Tibial nerve (tissue), 4 donors: ENCODE data around the gene MNT. TPM values are rescaled to one million over a fixed set of nuclear protein-coding genes. Genes with fewer than 3 reads are reported as not detected.

Experiments used
- DNase-seq, 2 donors: peaks; one replicate each; pipeline ENCODE4 v3.0.0-alpha.2; 2019; ENCODE audit warnings: low spot score in 2 of 2
- H3K27ac ChIP-seq, 4 donors: fragments of 200-600 bp; sonication (generic) in 3 of 4; one replicate each; pipeline ENCODE4 v1.5.1; 2017 to 2019; ENCODE audit warnings: mild to moderate bottlenecking in 1 of 4
- H3K27me3 ChIP-seq, 2 donors: fragments of 200-600 bp; sonication (generic) in 1 of 2; one replicate each; pipeline versions ENCODE4 v1.5.1 to v1.6.0; 2017 to 2019
- H3K36me3 ChIP-seq, 3 donors: fragments of 200-600 bp; sonication (generic); one replicate each; pipeline ENCODE4 v1.5.1; 2018 to 2019
- H3K4me1 ChIP-seq, 4 donors: fragments of 200-600 bp; sonication (generic) in 3 of 4; one replicate each; pipeline ENCODE4 v1.5.1; 2017 to 2019
- H3K4me3 ChIP-seq, 4 donors: fragments of 200-600 bp; sonication (generic) in 3 of 4; one replicate each; pipeline ENCODE4 v1.5.1; 2017 to 2019; ENCODE audit warnings: mild to moderate bottlenecking in 1 of 4, moderate library complexity in 1 of 4
- H3K9me3 ChIP-seq, 4 donors: fragments of 200-600 bp; sonication (generic) in 3 of 4; one replicate each; pipeline ENCODE4 v1.5.1; 2017 to 2019
- CTCF ChIP-seq, 5 experiments: fragments of 200-600 bp in 3 of 5; fragments of 450-650 bp in 2 of 5; sonication (generic) in 3 of 5; IDR thresholded peaks; one replicate each; pipeline ENCODE4 v1.5.1; 2016 to 2019; ENCODE audit warnings: antibody characterized with exemption in 5 of 5, mild to moderate bottlenecking in 3 of 5, moderate library complexity in 2 of 5
- EP300 ChIP-seq, 2 donors: sonication (generic); formaldehyde crosslinking; IDR thresholded peaks; one replicate each; pipeline ENCODE4 v1.6.1; 2017; ENCODE audit warnings: antibody characterized with exemption in 2 of 2, mild to moderate bottlenecking in 1 of 2
- POLR2A ChIP-seq, 2 donors: fragments of 450-650 bp; IDR thresholded peaks; one replicate each; pipeline ENCODE4 v1.6.1; 2017; ENCODE audit warnings: antibody characterized with exemption in 2 of 2, mild to moderate bottlenecking in 2 of 2, moderate library complexity in 2 of 2
- WGBS, 2 donors: methylation state at CpG; one replicate each; pipeline ENCODE4 v1.1.5; 2018; 5-methylcytosine and 5-hydroxymethylcytosine counted together
- total RNA-seq, 4 donors: library from RNA; depleted of rRNA; stranded (reverse); fragments of >200 nt; gene quantifications; one replicate each; pipeline ENCODE4 v1.1.0, GENCODE V29; 2016

The MNT gene
- total RNA-seq, 4 donors from 2014 or later, result 12.6 to 32.8 (median 14.9) TPM

GRCh38 chr17:2357237-2357636, 43.6 kb downstream of the MNT start:
- no peak for DNase-seq
- no peak overlapping the region for H3K27ac ChIP-seq
- H3K27me3 ChIP-seq, result no peaks in the 10 kb centered on the region
- TF ChIP-seq CTCF (IDR thresholded peaks at IDR 0.05) (no peak), POLR2A (IDR thresholded peaks at IDR 0.05) (no peak), EP300 (IDR thresholded peaks at IDR 0.05) (no peak)
- H3K36me3 ChIP-seq, result peaks cover 0 to 31% (median 0%) of the 10 kb centered on the region in 3 donors
- no peaks in the 10 kb centered on the region for H3K9me3 ChIP-seq
- H3K4me1 ChIP-seq, result peaks cover 0 to 4% (median 0%) of the 10 kb centered on the region in 4 donors
- no peak overlapping the region for H3K4me3 ChIP-seq
- 98% methylated on average over 4 of the region's 4 CpGs for WGBS, 2 donors

GRCh38 chr17:2354311-2354710, 46.5 kb downstream of the MNT start:
- Histone ChIP-seq H3K36me3 (peaks cover 0 to 6% (median 0%) of the 10 kb centered on the region in 3 donors), H3K9me3 (no peaks in the 10 kb centered on the region), H3K4me3 (no peak overlapping the region), H3K27me3 (no peaks in the 10 kb centered on the region), H3K4me1 (peaks cover 0 to 4% (median 0%) of the 10 kb centered on the region in 4 donors), H3K27ac (no peak overlapping the region)
- WGBS, 2 donors, result 85 to 88% methylated on average over 8 of the region's 8 CpGs
- no peak for TF ChIP-seq POLR2A (IDR thresholded peaks at IDR 0.05)
- no peak for TF ChIP-seq EP300 (IDR thresholded peaks at IDR 0.05)
- no peak for TF ChIP-seq CTCF (IDR thresholded peaks at IDR 0.05)
- DNase-seq, result no peak

GRCh38 chr17:2351269-2351668, 49.6 kb downstream of the MNT start:
- Histone ChIP-seq H3K4me1 (peaks cover 0 to 4% (median 0%) of the 10 kb centered on the region in 4 donors), H3K36me3 (peaks cover 0 to 8% (median 0%) of the 10 kb centered on the region in 3 donors), H3K27ac (no peak overlapping the region), H3K4me3 (no peak overlapping the region), H3K9me3 (no peaks in the 10 kb centered on the region), H3K27me3 (no peaks in the 10 kb centered on the region)
- DNase-seq, result no peak
- TF ChIP-seq EP300 (IDR thresholded peaks at IDR 0.05) (no peak), CTCF (IDR thresholded peaks at IDR 0.05) (no peak), POLR2A (IDR thresholded peaks at IDR 0.05) (no peak)
- WGBS, 2 donors, result 95 to 98% methylated on average over 5 to 6 of the region's 6 CpGs

GRCh38 chr17:2347805-2348685, 52.8 kb downstream of the MNT start:
- Histone ChIP-seq H3K4me1 (peaks cover 0 to 1% (median 0%) of the 10 kb centered on the region in 4 donors), H3K4me3 (no peak overlapping the region), H3K27me3 (no peaks in the 10 kb centered on the region), H3K36me3 (peaks cover 0 to 33% (median 0%) of the 10 kb centered on the region in 3 donors), H3K9me3 (no peaks in the 10 kb centered on the region), H3K27ac (no peak overlapping the region)
- WGBS, 2 donors, result 49% methylated on average over 11 of the region's 11 CpGs
- no peak for DNase-seq
- TF ChIP-seq CTCF (IDR thresholded peaks at IDR 0.05) (no peak), POLR2A (IDR thresholded peaks at IDR 0.05) (no peak), EP300 (IDR thresholded peaks at IDR 0.05) (no peak)

- H3K27me3 ChIP-seq, result no peaks in the 10 kb centered on the region
- TF ChIP-seq EP300 (IDR thresholded peaks at IDR 0.05), result no peak
- no peak for TF ChIP-seq POLR2A (IDR thresholded peaks at IDR 0.05)
- no peak for TF ChIP-seq CTCF (IDR thresholded peaks at IDR 0.05)
- 90% methylated on average over 8 of the region's 8 CpGs for WGBS, 2 donors
- no peaks in the 10 kb centered on the region for H3K4me1 ChIP-seq
- H3K9me3 ChIP-seq, result no peaks in the 10 kb centered on the region
- no peak overlapping the region for H3K27ac ChIP-seq
- no peak overlapping the region for H3K4me3 ChIP-seq
- no peak for DNase-seq
- H3K36me3 ChIP-seq, result peaks cover 0 to 43% (median 0%) of the 10 kb centered on the region in 3 donors
Observed at GRCh38 chr17:2346475-2346874, 54.4 kb downstream of the MNT start.
